HFF-Myc (cell line): ENCODE results near the gene SYNE1.

ENCODE experiments used
- DNase-seq: peaks from one replicate; pipeline ENCODE4 v3.0.0-alpha.2; 2011; ENCODE audit warnings: low read depth; ENCODE audit errors: extremely low read depth
- H3K4me3 ChIP-seq: replicated peaks from 2 replicates; pipeline ENCODE4 v1.5.1; 2011; ENCODE audit warnings: low read depth, mild to moderate bottlenecking, control low read depth, low read length
- TF ChIP-seq, protein P1 (sequence below): IDR thresholded peaks from 2 replicates; pipeline ENCODE4 v1.5.1; 2012; ENCODE audit warnings: mild to moderate bottlenecking, low read depth, low read length, control low read depth; ENCODE audit errors: missing control alignments

Gene SYNE1

DNA sequence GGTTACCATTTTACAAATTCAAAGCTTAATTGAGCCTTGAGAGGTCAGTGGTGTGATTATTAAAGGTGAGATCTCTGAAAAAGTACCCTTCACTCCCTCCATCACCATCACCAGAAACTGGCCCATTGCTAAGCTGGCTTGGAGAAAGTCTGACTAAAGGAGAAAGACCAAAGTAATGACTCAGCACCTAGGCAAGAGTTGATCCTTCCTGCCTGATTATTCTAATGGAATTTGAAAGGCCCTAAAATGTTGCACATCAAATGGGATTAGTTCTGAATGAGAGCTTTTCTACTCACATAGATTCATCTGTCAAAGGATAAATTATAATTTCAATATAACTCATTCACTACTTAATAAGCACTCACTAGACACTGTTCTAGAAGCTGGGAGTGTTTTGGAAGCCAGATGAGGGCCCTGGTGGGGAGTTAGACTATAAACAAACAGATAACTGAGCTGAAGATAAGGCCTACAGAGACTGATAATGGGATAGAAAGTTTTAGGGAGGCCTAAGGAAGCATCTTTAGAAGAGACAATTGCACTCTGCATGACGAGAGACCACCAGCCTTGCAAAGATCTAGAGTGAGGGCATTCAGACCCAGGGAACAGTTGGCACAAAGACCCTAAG lies 366.7 kb downstream of the SYNE1 start:
- H3K4me3 ChIP-seq = no peak overlapping the region
- no peak for DNase-seq
- TF ChIP-seq, protein P1, sequence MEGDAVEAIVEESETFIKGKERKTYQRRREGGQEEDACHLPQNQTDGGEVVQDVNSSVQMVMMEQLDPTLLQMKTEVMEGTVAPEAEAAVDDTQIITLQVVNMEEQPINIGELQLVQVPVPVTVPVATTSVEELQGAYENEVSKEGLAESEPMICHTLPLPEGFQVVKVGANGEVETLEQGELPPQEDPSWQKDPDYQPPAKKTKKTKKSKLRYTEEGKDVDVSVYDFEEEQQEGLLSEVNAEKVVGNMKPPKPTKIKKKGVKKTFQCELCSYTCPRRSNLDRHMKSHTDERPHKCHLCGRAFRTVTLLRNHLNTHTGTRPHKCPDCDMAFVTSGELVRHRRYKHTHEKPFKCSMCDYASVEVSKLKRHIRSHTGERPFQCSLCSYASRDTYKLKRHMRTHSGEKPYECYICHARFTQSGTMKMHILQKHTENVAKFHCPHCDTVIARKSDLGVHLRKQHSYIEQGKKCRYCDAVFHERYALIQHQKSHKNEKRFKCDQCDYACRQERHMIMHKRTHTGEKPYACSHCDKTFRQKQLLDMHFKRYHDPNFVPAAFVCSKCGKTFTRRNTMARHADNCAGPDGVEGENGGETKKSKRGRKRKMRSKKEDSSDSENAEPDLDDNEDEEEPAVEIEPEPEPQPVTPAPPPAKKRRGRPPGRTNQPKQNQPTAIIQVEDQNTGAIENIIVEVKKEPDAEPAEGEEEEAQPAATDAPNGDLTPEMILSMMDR = no peak

DNA sequence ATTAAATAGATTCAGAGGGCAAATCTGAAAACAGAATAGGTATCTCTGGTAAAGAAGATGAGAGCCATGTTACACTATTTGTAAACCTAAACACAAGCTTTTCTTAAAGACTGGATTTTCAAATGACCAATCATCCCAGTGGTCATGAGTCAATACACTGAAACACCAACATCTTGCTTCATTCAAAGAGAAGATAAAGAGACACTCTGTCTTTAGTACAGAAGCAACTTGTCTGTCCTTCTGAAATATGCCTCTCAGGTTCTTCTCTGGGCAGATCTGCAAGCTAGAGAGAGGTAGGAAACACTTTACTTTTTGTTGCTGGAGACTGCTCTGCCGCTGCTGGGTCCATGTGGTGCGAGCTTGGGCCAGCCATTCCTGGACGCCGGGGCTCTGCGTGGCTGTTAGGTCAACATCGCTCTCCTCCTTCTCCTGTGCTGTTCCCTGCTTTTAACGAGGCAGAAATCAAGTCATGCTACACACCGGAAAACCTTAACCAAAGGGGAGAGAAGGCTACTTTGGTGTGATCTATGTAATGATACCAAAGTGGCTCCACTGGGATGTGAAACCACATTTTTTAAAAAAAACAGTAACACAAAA lies 368.2 kb downstream of the SYNE1 start:
- TF ChIP-seq, protein P1 = no peak
- DNase-seq = no peak

DNA sequence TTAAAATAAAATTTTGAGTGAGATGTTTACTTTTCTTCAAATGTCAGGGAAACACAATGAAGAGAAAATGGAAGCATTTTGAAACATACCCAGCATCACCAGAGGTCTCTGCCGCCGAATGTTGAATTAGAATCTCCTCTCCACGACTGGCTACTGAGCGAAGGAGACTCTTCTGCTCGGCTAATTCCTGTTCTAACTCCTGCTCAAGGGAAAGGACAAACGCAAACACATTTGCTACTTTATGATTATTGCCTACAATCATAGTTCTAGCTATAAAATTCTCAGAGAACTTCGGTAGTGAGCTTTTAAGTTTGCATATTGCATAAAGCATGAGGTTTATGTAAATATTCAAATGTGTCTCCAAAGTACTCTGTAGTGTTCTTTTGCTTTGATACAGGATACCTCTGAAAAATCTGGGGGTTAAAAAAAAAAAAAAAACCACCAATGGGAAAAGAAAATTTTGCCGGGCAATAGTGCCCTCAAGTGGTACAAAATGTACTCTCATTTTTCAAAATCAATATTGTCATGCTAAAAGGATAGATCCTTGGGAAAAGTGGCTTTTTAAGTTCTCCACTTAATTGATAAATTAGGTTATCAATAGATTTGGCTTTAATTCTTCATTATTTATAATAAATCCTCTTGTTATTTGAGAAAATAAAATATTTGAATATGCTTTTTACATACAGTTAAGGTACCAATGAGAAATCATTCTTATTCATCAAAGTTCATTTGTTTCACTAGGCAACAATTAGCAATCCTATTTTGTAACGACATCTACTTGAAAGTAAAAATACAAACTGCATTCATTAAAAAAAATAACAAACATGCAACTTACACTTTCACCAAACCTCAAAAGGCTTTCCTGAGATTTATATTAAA lies 369.0 kb downstream of the SYNE1 start:
- TF ChIP-seq, protein P1 = peak; percentile 28
- no peak for DNase-seq
- H3K4me3 ChIP-seq = no peak overlapping the region

More for the DNA sequence above, 368.2 kb downstream of the SYNE1 start:
- H3K4me3 ChIP-seq = no peak overlapping the region

DNA sequence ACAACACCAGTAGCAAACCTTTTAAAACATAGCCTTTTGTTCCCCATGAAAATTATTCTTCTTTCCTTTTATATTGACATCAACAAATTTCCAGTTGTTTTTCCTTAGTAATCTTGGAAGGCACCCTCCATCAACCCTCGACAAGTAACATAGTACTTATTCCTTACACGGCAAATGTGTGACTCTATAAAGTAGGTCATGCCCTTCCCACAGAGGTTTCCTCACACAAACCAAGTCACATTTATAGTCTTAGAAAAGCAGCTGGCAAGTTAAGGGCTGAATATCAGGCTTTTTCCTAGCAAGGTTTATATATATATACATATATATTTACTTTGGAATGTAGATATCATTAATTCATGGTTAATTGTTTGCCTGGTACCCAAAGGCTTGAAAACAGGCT lies 371.5 kb downstream of the SYNE1 start:
- TF ChIP-seq, protein P1 = no peak
- no peak for DNase-seq
- H3K4me3 ChIP-seq = no peak overlapping the region

DNA sequence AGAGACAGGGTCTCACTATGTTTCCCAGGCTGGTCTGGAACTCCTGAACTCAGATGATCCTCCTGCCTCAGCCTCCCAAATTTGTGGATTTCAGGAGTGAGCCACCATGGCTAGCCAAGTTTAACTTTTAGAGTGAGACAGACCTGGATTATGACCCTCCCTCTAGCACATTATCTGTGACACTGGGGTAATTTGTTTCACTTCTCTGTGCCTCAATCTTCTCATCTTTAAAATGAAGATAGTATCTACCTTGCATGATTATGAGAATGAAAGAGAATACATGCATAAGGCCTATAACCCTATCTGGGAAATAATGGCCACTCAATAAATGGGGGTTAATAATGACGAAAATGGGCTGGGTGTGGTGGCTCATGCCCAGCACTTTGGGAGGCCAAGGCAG lies 373.6 kb downstream of the SYNE1 start:
- no peak overlapping the region for H3K4me3 ChIP-seq
- DNase-seq = no peak
- TF ChIP-seq, protein P1 = no peak

DNA sequence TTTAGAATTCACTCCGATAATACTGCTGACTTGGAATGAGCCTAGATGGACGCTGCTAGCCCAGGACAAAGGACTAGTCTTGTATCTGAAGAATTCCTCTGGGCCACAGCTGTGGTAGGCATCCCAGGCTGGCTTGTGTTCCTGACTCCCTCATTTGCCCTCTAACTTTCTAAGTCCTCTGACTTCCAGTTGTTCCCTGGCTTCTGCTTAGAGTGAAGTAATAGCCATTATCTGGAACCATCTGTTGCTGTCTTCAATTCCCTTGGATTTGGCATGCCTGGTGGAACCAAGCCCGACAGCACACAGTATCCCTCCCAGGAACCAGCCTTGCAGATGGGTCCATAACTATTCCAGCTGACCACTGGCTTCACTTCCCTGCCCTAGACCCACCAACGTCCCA lies 376.0 kb downstream of the SYNE1 start:
- no peak overlapping the region for H3K4me3 ChIP-seq
- no peak for DNase-seq
- TF ChIP-seq, protein P1 = no peak
